KMS-11 (cell line): Measurements from ENCODE around the gene GALNT17.

ENCODE experiments used
- H2AFZ ChIP-seq: fragments of 200-600 bp; sonication (generic); 2 replicates; pipeline ENCODE4 v1.6.1; 2016; ENCODE audit warnings: antibody characterized with exemption, mixed run types, low read depth
- H3K27ac ChIP-seq: fragments of 200-600 bp; sonication (generic); 2 replicates; pipeline ENCODE4 v1.6.1; 2016; ENCODE audit warnings: mild to moderate bottlenecking, mixed run types
- H3K27me3 ChIP-seq: fragments of 200-600 bp; sonication (generic); 2 replicates; pipeline ENCODE4 v1.6.1; 2017; ENCODE audit warnings: mild to moderate bottlenecking, low read depth, mixed run types, moderate library complexity; ENCODE audit not compliant: insufficient read depth
- H3K36me3 ChIP-seq: fragments of 200-600 bp; sonication (generic); 2 replicates; pipeline ENCODE4 v1.6.1; 2017; ENCODE audit warnings: mild to moderate bottlenecking, mixed run types; ENCODE audit not compliant: insufficient read depth
- H3K4me1 ChIP-seq: fragments of 200-600 bp; sonication (generic); 2 replicates; pipeline ENCODE4 v1.6.1; 2016; ENCODE audit warnings: mild to moderate bottlenecking, low read depth, mixed run types; ENCODE audit not compliant: poor library complexity, severe bottlenecking
- H3K4me2 ChIP-seq: fragments of 200-600 bp; sonication (generic); 2 replicates; pipeline ENCODE4 v1.7.0; 2016; ENCODE audit warnings: mild to moderate bottlenecking, mixed run types
- H3K4me3 ChIP-seq: fragments of 200-600 bp; sonication (generic); IDR thresholded peaks from 2 replicates; pipeline ENCODE4 v1.6.1; 2017; ENCODE audit warnings: low read depth, low read length, mixed read lengths; ENCODE audit not compliant: insufficient read depth
- H3K79me2 ChIP-seq: fragments of 200-600 bp; sonication (generic); 2 replicates; pipeline ENCODE4 v1.6.1; 2016; ENCODE audit warnings: low read depth, mixed run types; ENCODE audit not compliant: insufficient read depth
- H3K9ac ChIP-seq: fragments of 200-600 bp; sonication (generic); 2 replicates; pipeline ENCODE4 v1.6.1; 2016; ENCODE audit warnings: mild to moderate bottlenecking, mixed run types
- H4K20me1 ChIP-seq: fragments of 200-600 bp; sonication (generic); 2 replicates; pipeline ENCODE4 v1.6.1; 2016; ENCODE audit warnings: mild to moderate bottlenecking, mixed run types; ENCODE audit not compliant: insufficient read depth
- CTCF ChIP-seq: fragments of 200-600 bp; sonication (generic); conservative IDR thresholded peaks from 2 replicates; pipeline ENCODE4 v1.6.1; 2017; ENCODE audit warnings: low read depth, mild to moderate bottlenecking, antibody characterized with exemption, low read length, moderate library complexity, mixed read lengths

The GALNT17 gene

GRCh38 chr7:71470830-71471229 is 338.9 kb downstream of the GALNT17 start:
- Histone ChIP-seq H3K27me3 (no peaks in the 10 kb centered on the region), H3K27ac (no peak overlapping the region), H3K79me2 (no peaks in the 10 kb centered on the region), H3K4me1 (no peaks in the 10 kb centered on the region), H3K4me3 (no peak overlapping the region), H3K36me3 (no peaks in the 10 kb centered on the region), H3K9ac (no peak overlapping the region), H3K4me2 (no peak overlapping the region), H4K20me1 (no peaks in the 10 kb centered on the region), H2AFZ (no peak overlapping the region)
- no peak for TF ChIP-seq CTCF

GRCh38 chr7:71472962-71473361 is 341.0 kb downstream of the GALNT17 start:
- Histone ChIP-seq H3K4me3 (no peak overlapping the region), H3K27ac (no peak overlapping the region), H3K9ac (no peak overlapping the region)

GRCh38 chr7:71473366-71473967 is 341.5 kb downstream of the GALNT17 start:
- TF ChIP-seq CTCF: no peak
- Histone ChIP-seq H3K27ac (no peak overlapping the region), H3K4me2 (no peak overlapping the region), H3K4me3 (no peak overlapping the region), H3K4me1 (no peaks in the 10 kb centered on the region), H3K9ac (no peak overlapping the region), H2AFZ (no peak overlapping the region), H3K36me3 (no peaks in the 10 kb centered on the region), H3K27me3 (no peaks in the 10 kb centered on the region), H3K79me2 (no peaks in the 10 kb centered on the region), H4K20me1 (no peaks in the 10 kb centered on the region)

More at GRCh38 chr7:71472962-71473361, 341.0 kb downstream of the GALNT17 start:
- H3K4me2 ChIP-seq: no peak overlapping the region
- H4K20me1 ChIP-seq: no peaks in the 10 kb centered on the region
- H3K4me1 ChIP-seq: no peaks in the 10 kb centered on the region
- no peak overlapping the region for H2AFZ ChIP-seq
- no peaks in the 10 kb centered on the region for H3K27me3 ChIP-seq
- no peaks in the 10 kb centered on the region for H3K79me2 ChIP-seq
- no peak for TF ChIP-seq CTCF
- no peaks in the 10 kb centered on the region for H3K36me3 ChIP-seq

DNA sequence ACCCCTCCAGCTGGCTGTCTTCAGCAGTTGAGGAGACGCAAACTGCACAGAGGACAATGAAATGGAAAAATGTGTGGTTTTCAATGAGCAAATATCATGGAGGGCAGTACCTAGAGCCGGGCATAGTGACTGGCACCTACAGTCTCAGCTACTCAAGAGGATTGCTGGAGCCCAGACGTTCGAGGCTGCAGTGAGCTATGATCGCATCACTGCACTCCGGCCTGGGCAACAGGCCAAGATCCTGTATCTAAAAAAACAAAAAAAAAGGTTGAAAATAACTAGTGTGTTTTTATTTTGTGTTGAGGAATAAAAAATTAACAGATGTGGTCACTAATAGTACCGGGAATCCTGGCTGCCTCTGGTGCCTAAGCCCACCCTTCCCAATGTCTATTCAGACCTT is 345.5 kb downstream of the GALNT17 start:
- Histone ChIP-seq H3K9ac (no peak overlapping the region), H3K27ac (no peak overlapping the region), H3K36me3 (no peaks in the 10 kb centered on the region), H3K4me1 (no peaks in the 10 kb centered on the region), H3K27me3 (no peaks in the 10 kb centered on the region), H3K79me2 (no peaks in the 10 kb centered on the region), H4K20me1 (no peaks in the 10 kb centered on the region), H2AFZ (no peak overlapping the region), H3K4me3 (no peak overlapping the region), H3K4me2 (no peak overlapping the region)
- no peak for TF ChIP-seq CTCF
